Panc1 (cell line): ENCODE measurements around the gene PKP1. TPM values are rescaled to one million over a fixed set of nuclear protein-coding genes. Genes with fewer than 3 reads are reported as not detected.

Experiments
- ATAC-seq: fragments of 200-7000 bp; cut with Tn5 transposase; 2 replicates; pipeline ENCODE4 v1.9.1; 2020; ENCODE audit warnings: mild to moderate bottlenecking, moderate library complexity
- BruUV-seq: library from RNA; stranded (reverse); fragments of 400-500 nt; replicated peaks from 2 replicates; lab custom pipeline; 2021; lab: Mats Ljungman, UMichigan
- CTCF ChIA-PET: fragments of 300-600 bp; sonication (Branson Sonifier 250); formaldehyde crosslinking; loops from one replicate; lab custom pipeline; 2022; ENCODE audit warnings: antibody characterized with exemption; lab: Charles Lee
- POLR2A ChIA-PET: fragments of 300-600 bp; sonication (Branson Sonifier 250); formaldehyde crosslinking; loops from one replicate; lab custom pipeline; 2022; ENCODE audit warnings: antibody characterized with exemption; lab: Charles Lee
- DNase-seq: peaks from one replicate; pipeline ENCODE4 v3.0.0-alpha.2; 2010; ENCODE audit warnings: low read depth, low spot score
- H3K27ac ChIP-seq: 2 replicates; pipeline ENCODE4 v1.5.1; 2011; ENCODE audit warnings: mild to moderate bottlenecking, low read length, inconsistent platforms
- H3K27me3 ChIP-seq: fragments of 200-500 bp; sonication (Bioruptor generic); 2 replicates; pipeline ENCODE4 v1.6.0; 2014; ENCODE audit warnings: low read length, inconsistent platforms; ENCODE audit not compliant: control insufficient read depth, insufficient read depth
- H3K36me3 ChIP-seq: fragments of 200-500 bp; sonication (Bioruptor generic); 2 replicates; pipeline ENCODE4 v1.5.1; 2014; ENCODE audit warnings: inconsistent platforms, mild to moderate bottlenecking, low read length, moderate library complexity; ENCODE audit not compliant: control insufficient read depth, insufficient read depth
- H3K4me1 ChIP-seq: 2 replicates; pipeline ENCODE4 v1.5.1; 2011; ENCODE audit warnings: inconsistent platforms, mild to moderate bottlenecking, low read length, moderate library complexity; ENCODE audit not compliant: control insufficient read depth, insufficient read depth
- H3K4me3 ChIP-seq, 2 experiments: 2 replicates each; pipeline ENCODE4 v1.5.1; 2011 to 2012; ENCODE audit warnings: low read depth in 2 of 2, low read length in 2 of 2, mild to moderate bottlenecking in 2 of 2, inconsistent platforms in 1 of 2, moderate library complexity in 1 of 2
- H3K9me3 ChIP-seq: fragments of 200-500 bp; sonication (Bioruptor generic); 2 replicates; pipeline ENCODE4 v1.5.1; 2014; ENCODE audit warnings: low read depth, mild to moderate bottlenecking, inconsistent platforms, low read length, moderate library complexity; ENCODE audit not compliant: control insufficient read depth, insufficient read depth
- CTCF ChIP-seq: fragments of 450-650 bp; IDR thresholded peaks from 2 replicates; pipeline ENCODE4 v1.5.1; 2017; ENCODE audit warnings: mild to moderate bottlenecking
- POLR2AphosphoS5 ChIP-seq: IDR thresholded peaks from 2 replicates; pipeline ENCODE4 v1.6.1; 2012; ENCODE audit warnings: mild to moderate bottlenecking, low read depth, low read length, moderate library complexity
- SIN3A ChIP-seq: IDR thresholded peaks from 2 replicates; pipeline ENCODE4 v1.6.1; 2012; ENCODE audit warnings: low read depth, mild to moderate bottlenecking, low read length, moderate library complexity, borderline replicate concordance; ENCODE audit not compliant: insufficient read depth
- TCF7L2 ChIP-seq: IDR thresholded peaks from 2 replicates; pipeline ENCODE4 v1.6.1; 2011; ENCODE audit warnings: mild to moderate bottlenecking, low read depth, low read length, inconsistent platforms
- in situ Hi-C: cut with HindIII; loops from 2 replicates; pipeline ENCODE4 v1.10.0; 2016; ENCODE audit warnings: low sequenced_read_pairs, low pct_unique_long_range_greater_than_20kb
- intact Hi-C: fragments of 100-400 bp; cut with micrococcal nuclease; formaldehyde crosslinking; loops from one replicate; pipeline ENCODE4 v1.10.0; 2022; ENCODE audit not compliant: unreplicated experiment
- total RNA-seq: library from RNA; stranded (reverse); gene quantifications from one replicate; pipeline ENCODE4 v1.2.1, GENCODE V29; 2021; ENCODE audit not compliant: unreplicated experiment
- TF ChIP-seq, protein P1 (sequence below), 2 experiments: IDR thresholded peaks; 2 replicates each; pipeline ENCODE4 v1.6.1; 2011 to 2012; ENCODE audit warnings: low read depth in 2 of 2, control low read depth in 1 of 2, low read length in 1 of 2, mild to moderate bottlenecking in 1 of 2, moderate library complexity in 1 of 2; ENCODE audit not compliant: insufficient read depth in 1 of 2

Gene PKP1
- total RNA-seq, 1 experiment from 2014 or later = 0.44 TPM

DNA sequence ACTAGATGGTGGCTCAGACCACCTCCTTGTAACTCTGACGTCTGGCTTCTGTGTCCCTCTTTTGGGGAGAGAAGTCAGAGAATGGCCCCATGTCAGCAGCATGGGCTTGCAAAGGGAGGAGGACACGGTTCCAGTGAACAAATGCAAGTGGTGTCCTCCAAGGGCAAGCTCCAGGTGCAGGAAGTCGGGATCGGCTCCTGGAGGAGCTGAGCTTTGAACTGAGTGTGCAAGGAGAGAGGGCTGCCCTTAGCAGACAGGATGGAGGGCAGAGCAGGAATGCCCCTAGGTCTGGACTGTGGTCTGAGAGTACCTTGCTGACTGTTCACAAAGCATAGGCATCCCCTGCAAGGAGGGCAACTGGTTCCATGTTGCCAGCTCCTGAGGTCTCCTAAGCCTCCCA lies 17.3 kb downstream of the PKP1 start:
- CTCF ChIA-PET = no interaction called here
- TF ChIP-seq CTCF (no peak), TCF7L2 (no peak), POLR2AphosphoS5 (no peak), SIN3A (no peak)
- TF ChIP-seq, protein P1, sequence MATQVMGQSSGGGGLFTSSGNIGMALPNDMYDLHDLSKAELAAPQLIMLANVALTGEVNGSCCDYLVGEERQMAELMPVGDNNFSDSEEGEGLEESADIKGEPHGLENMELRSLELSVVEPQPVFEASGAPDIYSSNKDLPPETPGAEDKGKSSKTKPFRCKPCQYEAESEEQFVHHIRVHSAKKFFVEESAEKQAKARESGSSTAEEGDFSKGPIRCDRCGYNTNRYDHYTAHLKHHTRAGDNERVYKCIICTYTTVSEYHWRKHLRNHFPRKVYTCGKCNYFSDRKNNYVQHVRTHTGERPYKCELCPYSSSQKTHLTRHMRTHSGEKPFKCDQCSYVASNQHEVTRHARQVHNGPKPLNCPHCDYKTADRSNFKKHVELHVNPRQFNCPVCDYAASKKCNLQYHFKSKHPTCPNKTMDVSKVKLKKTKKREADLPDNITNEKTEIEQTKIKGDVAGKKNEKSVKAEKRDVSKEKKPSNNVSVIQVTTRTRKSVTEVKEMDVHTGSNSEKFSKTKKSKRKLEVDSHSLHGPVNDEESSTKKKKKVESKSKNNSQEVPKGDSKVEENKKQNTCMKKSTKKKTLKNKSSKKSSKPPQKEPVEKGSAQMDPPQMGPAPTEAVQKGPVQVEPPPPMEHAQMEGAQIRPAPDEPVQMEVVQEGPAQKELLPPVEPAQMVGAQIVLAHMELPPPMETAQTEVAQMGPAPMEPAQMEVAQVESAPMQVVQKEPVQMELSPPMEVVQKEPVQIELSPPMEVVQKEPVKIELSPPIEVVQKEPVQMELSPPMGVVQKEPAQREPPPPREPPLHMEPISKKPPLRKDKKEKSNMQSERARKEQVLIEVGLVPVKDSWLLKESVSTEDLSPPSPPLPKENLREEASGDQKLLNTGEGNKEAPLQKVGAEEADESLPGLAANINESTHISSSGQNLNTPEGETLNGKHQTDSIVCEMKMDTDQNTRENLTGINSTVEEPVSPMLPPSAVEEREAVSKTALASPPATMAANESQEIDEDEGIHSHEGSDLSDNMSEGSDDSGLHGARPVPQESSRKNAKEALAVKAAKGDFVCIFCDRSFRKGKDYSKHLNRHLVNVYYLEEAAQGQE (IDR thresholded peaks at IDR 0.05; ENCODE audit: insufficient read depth in 1 of 2, low read depth in 2 of 2, low read length in 1 of 2) = no peak
- in situ Hi-C loops = no loop called here
- Histone ChIP-seq H3K27me3 (no peaks in the 10 kb centered on the region; the same call in none of the 2 replicates), H3K9me3 (no peaks in the 10 kb centered on the region), H3K27ac (no peak overlapping the region), H3K4me3 (no peak overlapping the region), H3K36me3 (no peaks in the 10 kb centered on the region), H3K4me1 (no peaks in the 10 kb centered on the region)
- intact Hi-C loops = no loop called here
- POLR2A ChIA-PET = no interaction called here
- ATAC-seq (no peak), DNase-seq (no peak)
- no TSS peak for BruUV-seq

GRCh38 chr1:201302163-201303152 lies 19.2 kb downstream of the PKP1 start:
- intact Hi-C loops = no loop called here
- no peak for TF ChIP-seq POLR2AphosphoS5

GRCh38 chr1:201304126-201304525 lies 20.8 kb downstream of the PKP1 start:
- intact Hi-C loops = no loop called here

More at GRCh38 chr1:201302163-201303152, 19.2 kb downstream of the PKP1 start:
- no peaks in the 10 kb centered on the region for H3K9me3 ChIP-seq
- H3K36me3 ChIP-seq = no peaks in the 10 kb centered on the region
- CTCF ChIA-PET = no interaction called here
- no peak for ATAC-seq
- no peak overlapping the region for H3K27ac ChIP-seq
- BruUV-seq = no TSS peak
- H3K27me3 ChIP-seq = peaks cover 4% of the 10 kb centered on the region
- H3K4me1 ChIP-seq = no peaks in the 10 kb centered on the region
- in situ Hi-C loops = no loop called here
- no peak overlapping the region for H3K4me3 ChIP-seq
- no peak for DNase-seq
- POLR2A ChIA-PET = no interaction called here

More at GRCh38 chr1:201304126-201304525, 20.8 kb downstream of the PKP1 start:
- Histone ChIP-seq H3K27me3 (peaks cover 12% of the 10 kb centered on the region; the same call in 1 of the 2 replicates), H3K9me3 (no peaks in the 10 kb centered on the region), H3K4me3 (no peak overlapping the region), H3K36me3 (no peaks in the 10 kb centered on the region), H3K4me1 (no peaks in the 10 kb centered on the region), H3K27ac (no peak overlapping the region)
- no peak for DNase-seq
- ChIA-PET POLR2A (no interaction called here), CTCF (no interaction called here)
- in situ Hi-C loops = no loop called here
- ATAC-seq = no peak
- BruUV-seq = no TSS peak
- no peak for TF ChIP-seq SIN3A
- no peak for TF ChIP-seq CTCF
- no peak for TF ChIP-seq TCF7L2
- TF ChIP-seq, protein P1 (IDR thresholded peaks at IDR 0.05; ENCODE audit: insufficient read depth in 1 of 2, low read depth in 2 of 2, low read length in 1 of 2) = no peak
- no peak for TF ChIP-seq POLR2AphosphoS5
